H9 (cell line): Measurements from ENCODE around the gene CDCA7L. TPM values are rescaled to one million over a fixed set of nuclear protein-coding genes. Genes with fewer than 3 reads are reported as not detected.

Source experiments
- DNase-seq: peaks from one replicate; pipeline ENCODE4 v3.0.0-alpha.2; 2017
- H2AFZ ChIP-seq: one replicate; pipeline ENCODE4 v1.6.1; 2013; ENCODE audit warnings: mild to moderate bottlenecking, low read length, control low read depth, moderate library complexity
- H2AK5ac ChIP-seq: 2 replicates; pipeline ENCODE4 v1.6.1; 2013; ENCODE audit warnings: low read length, control low read depth, mixed read lengths; ENCODE audit not compliant: insufficient read length
- H2BK120ac ChIP-seq: one replicate; pipeline ENCODE4 v1.6.1; 2013; ENCODE audit warnings: low read depth, mild to moderate bottlenecking, low read length, control low read depth, inconsistent platforms; ENCODE audit not compliant: poor library complexity, severe bottlenecking
- H2BK12ac ChIP-seq: 2 replicates; pipeline ENCODE4 v1.6.1; 2013; ENCODE audit warnings: low read length, control low read depth, mixed read lengths, low read depth; ENCODE audit not compliant: insufficient read length
- H2BK15ac ChIP-seq: 2 replicates; pipeline ENCODE4 v1.6.1; 2013; ENCODE audit warnings: low read depth, low read length, control low read depth
- H2BK20ac ChIP-seq: one replicate; pipeline ENCODE4 v1.6.1; 2013; ENCODE audit warnings: low read depth, mild to moderate bottlenecking, low read length, control low read depth, inconsistent platforms; ENCODE audit not compliant: poor library complexity, severe bottlenecking
- H2BK5ac ChIP-seq: 2 replicates; pipeline ENCODE4 v1.6.1; 2013; ENCODE audit warnings: low read length, control low read depth, mixed read lengths; ENCODE audit not compliant: insufficient read length
- H3K14ac ChIP-seq: 2 replicates; pipeline ENCODE4 v1.6.1; 2013; ENCODE audit warnings: low read length, control low read depth; ENCODE audit not compliant: insufficient read depth
- H3K18ac ChIP-seq: 2 replicates; pipeline ENCODE4 v1.6.1; 2013; ENCODE audit warnings: low read depth, mild to moderate bottlenecking, mixed read lengths, low read length, control low read depth; ENCODE audit not compliant: insufficient read length
- H3K23ac ChIP-seq: 2 replicates; pipeline ENCODE4 v1.6.1; 2013; ENCODE audit warnings: low read length, control low read depth, mixed read lengths, low read depth; ENCODE audit not compliant: insufficient read length
- H3K23me2 ChIP-seq: 2 replicates; pipeline ENCODE4 v1.6.1; 2013; ENCODE audit warnings: low read depth, mild to moderate bottlenecking, mixed read lengths, low read length, control low read depth; ENCODE audit not compliant: insufficient read length, poor library complexity, severe bottlenecking
- H3K27ac ChIP-seq: 2 replicates; pipeline ENCODE4 v1.5.1; 2013; ENCODE audit warnings: low read length, control low read depth, mixed read lengths, low read depth; ENCODE audit not compliant: insufficient read length
- H3K27me3 ChIP-seq: 2 replicates; pipeline ENCODE4 v1.6.1; 2013; ENCODE audit warnings: low read length, control low read depth, inconsistent platforms; ENCODE audit not compliant: insufficient read depth
- H3K4ac ChIP-seq: 2 replicates; pipeline ENCODE4 v1.6.1; 2013; ENCODE audit warnings: low read depth, mild to moderate bottlenecking, control low read depth, inconsistent platforms, low read length, moderate library complexity
- H3K4me1 ChIP-seq: 2 replicates; pipeline ENCODE4 v1.6.1; 2013; ENCODE audit warnings: low read length, control low read depth, inconsistent platforms; ENCODE audit not compliant: insufficient read depth
- H3K4me2 ChIP-seq: 2 replicates; pipeline ENCODE4 v1.6.1; 2013; ENCODE audit warnings: low read length, control low read depth, mixed read lengths; ENCODE audit not compliant: insufficient read length, insufficient read depth
- H3K56ac ChIP-seq: 2 replicates; pipeline ENCODE4 v1.6.1; 2013; ENCODE audit warnings: low read depth, mild to moderate bottlenecking, mixed read lengths, low read length, control low read depth; ENCODE audit not compliant: insufficient read length
- H3K79me1 ChIP-seq: 2 replicates; pipeline ENCODE4 v1.6.1; 2013; ENCODE audit warnings: low read depth, mild to moderate bottlenecking, moderate library complexity, low read length, control low read depth, inconsistent platforms; ENCODE audit not compliant: insufficient read depth, poor library complexity, severe bottlenecking
- H3K79me2 ChIP-seq: 2 replicates; pipeline ENCODE4 v1.6.1; 2013; ENCODE audit warnings: low read length, control low read depth, inconsistent platforms; ENCODE audit not compliant: insufficient read depth
- H3K9ac ChIP-seq: 2 replicates; pipeline ENCODE4 v1.6.1; 2013; ENCODE audit warnings: low read length, control low read depth, mixed read lengths; ENCODE audit not compliant: insufficient read length; ENCODE audit errors: extremely low read depth
- H3K9me3 ChIP-seq: one replicate; pipeline ENCODE4 v1.6.1; 2013; ENCODE audit warnings: low read depth, low read length, inconsistent platforms; ENCODE audit not compliant: control insufficient read depth
- H3T11ph ChIP-seq: one replicate; pipeline ENCODE4 v1.6.1; 2013; ENCODE audit warnings: mild to moderate bottlenecking, low read length, control low read depth, inconsistent platforms
- H4K20me1 ChIP-seq: one replicate; pipeline ENCODE4 v1.6.1; 2013; ENCODE audit not compliant: control insufficient read depth, insufficient read length, insufficient read depth
- H4K5ac ChIP-seq: 2 replicates; pipeline ENCODE4 v1.6.1; 2013; ENCODE audit warnings: low read depth, mild to moderate bottlenecking, mixed read lengths, low read length, control low read depth; ENCODE audit not compliant: insufficient read length
- H4K8ac ChIP-seq: replicated peaks from 2 replicates; pipeline ENCODE4 v1.6.1; 2013; ENCODE audit warnings: low read length, control low read depth, mixed read lengths, low read depth; ENCODE audit not compliant: insufficient read length
- H4K91ac ChIP-seq: 2 replicates; pipeline ENCODE4 v1.6.1; 2013; ENCODE audit warnings: low read depth, mild to moderate bottlenecking, moderate library complexity, mixed read lengths, low read length, control low read depth; ENCODE audit not compliant: insufficient read length
- H3K27ac Mint-ChIP-seq, 3 experiments: 2 replicates in 2 of 3; 3 replicates in 1 of 3; pipeline ENCODE4 v1.8.0; 2020 to 2021; ENCODE audit warnings: mixed read lengths in 3 of 3, mild to moderate bottlenecking in 1 of 3, moderate library complexity in 1 of 3
- H3K27me3 Mint-ChIP-seq: 2 replicates; pipeline ENCODE4 v1.8.0; 2021; ENCODE audit warnings: low read depth, mild to moderate bottlenecking, moderate library complexity, mixed read lengths
- H3K36me3 Mint-ChIP-seq, 3 experiments: 2 replicates in 2 of 3; 3 replicates in 1 of 3; pipeline ENCODE4 v1.8.0; 2020 to 2021; ENCODE audit warnings: low read depth in 3 of 3, mixed read lengths in 3 of 3; ENCODE audit not compliant: insufficient read depth in 1 of 3
- H3K4me1 Mint-ChIP-seq, 2 experiments: 2 replicates each; pipeline ENCODE4 v1.8.0; 2020; ENCODE audit warnings: mixed read lengths in 2 of 2
- H3K4me3 Mint-ChIP-seq, 2 experiments: 2 replicates in 1 of 2; 3 replicates in 1 of 2; pipeline ENCODE4 v1.8.0; 2020 to 2021; ENCODE audit warnings: mild to moderate bottlenecking in 2 of 2, mixed read lengths in 2 of 2, moderate library complexity in 1 of 2
- H3K9me3 Mint-ChIP-seq, 2 experiments: 2 replicates in 1 of 2; 3 replicates in 1 of 2; pipeline ENCODE4 v1.8.0; 2020; ENCODE audit warnings: mild to moderate bottlenecking in 2 of 2, mixed read lengths in 2 of 2, moderate library complexity in 1 of 2
- CTCF ChIP-seq: fragments of 200-600 bp; sonication (generic); conservative IDR thresholded peaks from 3 replicates; pipeline ENCODE4 v1.8.0; 2021; ENCODE audit warnings: antibody characterized with exemption, mild to moderate bottlenecking
- WGBS: extraction: QIAGEN DNeasy Blood & Tissue Kit; methylation state at CpG from one replicate; pipeline ENCODE4 v1.1.7; 2013; ENCODE audit warnings: missing lambda C conversion rate, low lambda C conversion rate, mixed read lengths; ENCODE audit not compliant: insufficient read length; ENCODE audit errors: extremely low coverage; 5-methylcytosine and 5-hydroxymethylcytosine counted together
- total RNA-seq: library from RNA; stranded (reverse); gene quantifications from 2 replicates; pipeline ENCODE4 v1.2.1, GENCODE V29; 2021

Gene CDCA7L
- total RNA-seq, 1 experiment from 2014 or later = 104 TPM

- H3K36me3 Mint-ChIP-seq = peaks cover 25 to 34% (median 33%) of the 10 kb centered on the region in 3 experiments; a peak in 6 of 7 replicates
- H4K91ac ChIP-seq = no peak overlapping the region
- peaks cover 13% of the 10 kb centered on the region; the same call in 1 of the 2 replicates for H3K79me2 ChIP-seq
- no peak overlapping the region for H3K56ac ChIP-seq
- no peak overlapping the region for H4K8ac ChIP-seq
- no peaks in the 10 kb centered on the region for H3K27me3 ChIP-seq
- H3K79me1 ChIP-seq = no peaks in the 10 kb centered on the region
- H2BK20ac ChIP-seq = no peak overlapping the region
- H3K9ac ChIP-seq = no peak overlapping the region
- no peaks in the 10 kb centered on the region for H3K9me3 ChIP-seq
- no peak overlapping the region for H3K23ac ChIP-seq
- H3K27ac Mint-ChIP-seq = peak overlapping the region in 1 of 3 experiments; percentile 90; a peak in 1 of 7 replicates
- no peak overlapping the region for H2BK15ac ChIP-seq
- no peaks in the 10 kb centered on the region for H4K20me1 ChIP-seq
- H2BK12ac ChIP-seq = no peak overlapping the region
- no peak overlapping the region for H3K4ac ChIP-seq
- no peak overlapping the region for H3K4me3 Mint-ChIP-seq
- H3K18ac ChIP-seq = no peak overlapping the region
- TF ChIP-seq CTCF = no peak
- H2BK5ac ChIP-seq = no peak overlapping the region
- H2BK120ac ChIP-seq = no peak overlapping the region
- H4K5ac ChIP-seq = no peak overlapping the region
- H3T11ph ChIP-seq = no peak overlapping the region
- H3K23me2 ChIP-seq = no peaks in the 10 kb centered on the region
- H2AK5ac ChIP-seq = no peak overlapping the region
- no peaks in the 10 kb centered on the region for H3K27me3 Mint-ChIP-seq
- peaks cover 2% of the 10 kb centered on the region; the same call in 1 of the 2 replicates for H3K4me1 ChIP-seq
- no peak overlapping the region for H3K27ac ChIP-seq
- H3K14ac ChIP-seq = no peak overlapping the region
- H3K4me1 Mint-ChIP-seq = peaks cover 52 to 59% of the 10 kb centered on the region in 2 experiments
- no CpG with 5 or more reads among the region's 2 CpGs for WGBS
- no peak overlapping the region for H2AFZ ChIP-seq
- H3K4me2 ChIP-seq = no peak overlapping the region
- no peak for DNase-seq
- no peaks in the 10 kb centered on the region for H3K9me3 Mint-ChIP-seq
Observed at GRCh38 chr7:21918216-21918615, 27.5 kb downstream of the CDCA7L start.
